Hematopoietic multipotent progenitor cell treated with erythropoietin and hydrocortisone succinate and interleukin-3 and kit ligand, for 17 days (in vitro differentiated cells): Measurements from ENCODE around the gene FAM241A.
"Not testable (repeated sequence)": the region's sequence is repeated elsewhere in the genome, so short reads cannot be mapped to it uniquely, and the experiment has no call there.

Experiments
- DNase-seq: peaks from one replicate; pipeline ENCODE4 v3.0.0-alpha.2; 2015; ENCODE audit warnings: low spot score

FAM241A gene

DNA sequence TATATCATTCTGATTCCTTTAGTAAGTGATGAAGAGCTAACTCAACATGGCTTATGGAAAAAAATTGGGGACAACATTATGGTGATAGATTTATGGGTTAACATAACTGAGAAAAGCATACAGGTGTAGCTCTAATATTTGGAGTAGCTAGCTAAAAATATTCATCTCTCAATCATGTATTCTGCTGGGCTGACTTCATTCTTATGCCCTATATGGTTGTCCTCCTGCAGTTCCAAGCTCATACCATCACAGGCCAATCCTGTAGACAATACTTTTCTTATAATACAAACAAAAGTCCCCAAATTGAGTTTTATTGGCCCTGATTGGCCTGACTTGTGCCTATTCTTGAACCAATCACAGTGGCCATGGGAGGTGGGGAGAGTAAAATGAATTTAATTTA is 6.7 kb upstream of the FAM241A start:
- DNase-seq: no peak

DNA sequence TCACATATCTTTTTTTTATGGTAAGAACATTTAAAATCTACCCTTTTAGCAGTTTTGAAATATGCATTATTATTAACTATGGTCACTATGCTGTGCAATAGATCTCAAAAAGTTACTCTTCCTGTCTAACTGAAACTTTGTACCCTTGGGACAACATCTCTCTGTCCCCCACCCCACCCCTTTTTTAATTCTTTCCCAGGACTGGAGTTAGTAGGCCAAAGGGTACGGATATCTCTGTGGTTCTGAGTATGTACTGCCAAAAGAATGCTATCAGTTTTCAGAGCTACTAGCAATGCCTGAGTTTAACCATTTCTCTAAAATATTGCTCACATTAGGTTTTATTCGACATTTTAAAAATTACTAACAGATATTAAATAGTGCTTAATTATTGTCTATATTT is 4.7 kb upstream of the FAM241A start:
- DNase-seq: no peak

DNA sequence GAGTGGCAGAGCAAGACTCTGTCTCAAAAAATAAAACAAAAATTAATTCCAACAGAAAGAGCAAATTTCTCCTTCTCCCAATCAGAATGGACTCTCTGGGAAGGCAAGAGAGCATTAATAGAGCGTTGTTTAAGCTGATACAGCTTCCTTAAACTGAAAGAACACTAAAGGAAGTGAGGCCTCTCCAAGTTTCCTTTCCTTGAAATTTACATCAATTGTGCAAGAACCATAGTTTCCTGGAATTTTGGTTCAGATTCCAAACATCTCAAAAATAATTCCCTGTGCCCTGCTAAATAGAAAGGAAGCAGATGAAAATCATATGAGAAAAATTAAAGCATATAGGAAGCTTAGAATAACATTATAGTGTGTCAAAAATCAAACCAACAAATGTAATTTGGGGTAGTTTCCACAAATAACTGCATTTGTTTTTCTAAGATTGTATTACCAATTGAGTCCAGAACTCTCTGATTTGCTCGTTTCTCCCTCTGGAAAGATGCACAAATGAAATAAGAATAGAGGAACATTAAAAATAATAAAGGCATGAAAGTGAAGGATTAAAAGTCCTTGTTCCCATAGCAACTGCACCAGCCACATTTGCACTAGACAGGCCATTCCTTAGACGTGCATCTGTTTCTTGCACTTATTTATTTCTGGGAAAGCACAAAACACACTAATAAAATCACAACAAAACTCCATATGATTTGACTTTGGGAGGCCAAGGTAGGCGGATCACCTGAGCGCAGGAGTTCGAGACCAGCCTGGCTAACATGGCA is 3.7 kb upstream of the FAM241A start:
- DNase-seq: no peak

DNA sequence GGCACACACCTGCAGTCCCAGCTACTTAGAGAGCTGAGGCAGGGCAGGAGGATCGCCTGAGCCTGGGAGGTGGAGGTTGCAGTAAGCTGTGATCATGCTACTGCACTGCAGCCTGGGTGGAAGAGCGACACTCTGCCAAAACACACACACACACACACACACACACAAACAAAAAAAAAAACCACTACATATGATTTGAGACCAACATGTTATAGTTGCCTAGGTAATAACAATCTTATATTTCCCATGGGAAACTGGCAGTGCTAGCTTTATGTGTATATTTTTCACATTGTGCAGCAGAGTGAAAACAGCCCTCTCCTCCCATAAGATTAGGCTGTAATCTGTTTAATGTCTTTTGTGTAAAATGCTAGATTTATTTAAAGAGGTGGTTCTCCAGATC is 3.1 kb upstream of the FAM241A start:
- no peak for DNase-seq

DNA sequence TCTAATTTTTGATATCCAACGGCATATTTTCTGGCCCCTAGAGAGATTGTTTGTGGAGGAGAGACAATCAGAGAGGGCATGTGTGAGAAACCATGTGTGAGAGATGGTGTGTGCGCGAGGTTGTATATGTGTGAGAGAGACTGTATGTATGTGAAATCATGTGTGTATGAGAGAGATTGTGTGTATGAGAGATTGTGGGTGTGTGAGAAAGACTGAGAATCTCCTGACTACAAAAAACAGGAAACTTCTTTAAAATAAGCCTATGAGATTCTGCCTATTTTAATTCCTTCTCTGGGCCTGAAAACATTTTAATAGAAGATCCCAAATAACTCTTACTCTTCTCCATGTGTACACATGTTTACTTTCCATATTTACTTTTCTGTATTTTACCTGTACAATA is 1.5 kb upstream of the FAM241A start:
- DNase-seq: no peak

DNA sequence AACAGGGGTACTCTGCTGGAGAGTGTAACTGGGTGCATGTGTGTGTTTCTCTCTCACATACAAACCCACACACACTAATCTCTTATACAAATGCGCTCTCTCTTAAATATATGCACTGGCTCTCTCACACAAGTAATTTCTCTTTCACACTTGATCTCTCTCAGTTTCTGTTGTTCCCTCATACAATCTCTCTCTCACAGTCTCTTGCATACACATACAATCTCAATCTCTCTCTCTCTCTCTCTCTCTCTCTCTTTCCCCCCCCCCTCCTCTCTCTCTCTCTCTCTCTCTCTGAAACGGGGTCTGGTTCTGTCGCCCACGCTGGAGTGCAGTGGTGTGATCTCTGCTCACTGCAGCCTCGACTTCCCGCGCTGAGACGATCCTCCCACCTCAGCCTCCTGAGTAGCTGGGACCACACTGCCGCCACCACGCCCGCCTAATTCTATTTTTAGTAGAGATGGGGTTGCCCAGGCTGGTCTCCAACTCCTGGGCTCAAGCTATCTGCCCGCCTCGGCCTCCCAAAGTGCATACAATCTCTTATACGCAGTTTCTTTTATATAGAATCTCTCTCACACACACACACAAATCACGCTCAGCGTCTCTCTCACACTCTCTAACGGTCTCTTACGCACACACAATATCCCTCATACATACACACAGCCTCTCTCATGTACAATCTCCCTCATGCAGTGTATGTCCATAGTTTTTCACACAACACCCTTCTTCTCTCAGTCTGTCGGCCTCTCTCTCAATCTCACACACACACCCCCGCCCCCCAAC is 518 bp upstream of the FAM241A start:
- DNase-seq: no peak

DNA sequence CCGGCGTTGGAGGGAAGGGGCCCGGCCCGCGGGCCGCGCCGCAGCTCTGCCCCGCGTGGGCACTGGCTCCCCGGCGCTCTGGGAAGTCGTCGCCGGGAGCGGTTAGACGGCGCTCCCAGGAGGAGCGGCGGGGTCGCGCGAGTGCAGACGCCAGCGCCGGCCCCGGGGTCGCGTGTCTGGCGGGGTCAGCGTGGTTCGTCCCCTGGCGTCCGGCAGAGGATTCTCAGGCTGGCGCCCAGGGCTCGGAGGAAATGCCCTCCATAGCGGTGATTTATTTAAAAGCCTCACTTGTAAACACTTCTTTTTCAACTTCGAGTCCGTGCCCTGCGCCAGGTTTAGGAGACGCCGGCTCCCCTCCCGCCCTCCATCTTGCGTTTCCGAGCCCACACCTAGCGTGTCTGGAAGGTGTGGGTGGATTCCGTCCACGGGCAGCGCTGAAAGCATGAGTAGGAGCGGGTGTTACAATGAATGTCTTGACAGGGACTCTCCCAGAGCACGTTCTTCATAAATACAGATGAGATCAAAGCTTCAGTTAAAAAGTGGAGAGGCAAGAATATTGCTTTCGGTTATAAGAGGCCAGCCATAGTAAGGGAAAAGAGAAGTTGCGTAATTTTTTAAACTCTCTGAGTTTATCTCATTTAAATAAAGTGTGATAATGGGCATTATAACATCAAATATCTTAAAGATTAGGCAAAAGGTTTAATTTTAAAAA is 692 bp downstream of the FAM241A start:
- peak; percentile 45 for DNase-seq

DNA sequence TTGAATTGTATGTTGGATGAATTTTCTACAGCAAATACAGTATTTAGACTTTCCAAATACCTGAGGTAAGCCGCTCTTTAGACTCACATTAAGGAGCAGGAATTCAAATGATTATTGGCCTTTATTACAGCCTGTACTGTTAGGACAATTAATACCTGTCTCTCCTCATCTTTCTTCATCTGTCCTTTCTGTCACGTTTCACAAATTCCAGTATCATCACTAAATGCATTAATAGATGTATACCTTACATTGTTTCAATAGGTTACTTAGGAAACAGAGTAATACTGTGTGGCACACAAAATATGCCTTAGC is 1.2 kb downstream of the FAM241A start:
- DNase-seq: no peak

DNA sequence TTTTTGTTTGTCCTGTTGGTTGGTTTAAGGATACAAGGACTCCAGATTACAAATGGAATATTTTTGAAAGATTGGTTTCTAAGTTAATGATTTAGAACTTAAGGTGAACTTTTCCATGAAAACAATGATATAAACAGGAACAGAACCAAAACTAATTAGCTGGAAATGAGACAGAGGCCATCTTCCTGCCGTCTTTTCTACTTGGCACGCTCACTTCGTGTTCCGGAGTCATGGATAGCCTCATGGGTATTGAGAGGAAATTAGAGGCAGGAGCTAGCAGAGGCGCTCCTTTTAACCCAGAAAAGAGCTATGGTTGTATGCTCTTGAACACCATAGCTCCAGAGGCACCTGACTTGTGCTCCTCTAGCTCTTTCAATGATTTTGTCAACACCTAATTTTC is 2.4 kb downstream of the FAM241A start:
- no peak for DNase-seq

DNA sequence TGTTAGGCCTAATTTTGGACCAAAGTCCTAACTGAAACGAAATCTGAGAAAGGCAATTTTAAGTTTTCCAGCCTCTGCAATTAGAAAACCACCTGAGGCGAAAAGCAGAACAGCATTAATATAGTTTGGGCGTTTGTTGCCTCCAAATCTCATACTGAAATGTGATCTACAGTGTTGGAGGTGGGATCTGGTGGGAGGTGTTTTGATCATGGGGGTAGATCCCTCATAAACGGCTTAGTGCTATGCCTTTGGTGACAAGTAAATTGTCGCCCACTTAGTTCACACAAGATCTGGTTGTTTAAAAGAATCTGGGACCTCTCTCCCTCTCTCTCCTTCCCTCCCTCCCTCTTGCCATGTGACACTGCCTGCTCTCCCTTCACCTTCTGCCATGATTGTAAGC is 5.7 kb downstream of the FAM241A start:
- no peak for DNase-seq

DNA sequence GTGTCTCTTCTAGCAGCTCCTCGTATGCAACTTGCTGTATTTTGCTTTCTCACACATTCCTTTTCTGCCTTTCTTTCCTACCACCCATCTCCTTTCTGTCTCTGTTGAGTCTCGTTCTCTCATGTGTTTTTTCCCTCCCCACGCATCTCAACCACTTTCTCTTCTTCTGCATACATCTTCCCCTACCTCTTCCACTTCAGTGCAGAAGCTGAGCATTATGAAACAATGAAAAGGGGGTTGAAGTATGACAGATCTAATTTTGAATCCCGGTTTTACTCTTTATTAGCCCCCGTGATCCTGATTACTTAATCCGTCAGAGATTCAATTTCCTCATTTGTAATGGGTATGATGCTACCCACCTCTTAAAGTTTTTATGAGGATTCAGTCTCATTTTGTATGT is 7.3 kb downstream of the FAM241A start:
- no peak for DNase-seq

DNA sequence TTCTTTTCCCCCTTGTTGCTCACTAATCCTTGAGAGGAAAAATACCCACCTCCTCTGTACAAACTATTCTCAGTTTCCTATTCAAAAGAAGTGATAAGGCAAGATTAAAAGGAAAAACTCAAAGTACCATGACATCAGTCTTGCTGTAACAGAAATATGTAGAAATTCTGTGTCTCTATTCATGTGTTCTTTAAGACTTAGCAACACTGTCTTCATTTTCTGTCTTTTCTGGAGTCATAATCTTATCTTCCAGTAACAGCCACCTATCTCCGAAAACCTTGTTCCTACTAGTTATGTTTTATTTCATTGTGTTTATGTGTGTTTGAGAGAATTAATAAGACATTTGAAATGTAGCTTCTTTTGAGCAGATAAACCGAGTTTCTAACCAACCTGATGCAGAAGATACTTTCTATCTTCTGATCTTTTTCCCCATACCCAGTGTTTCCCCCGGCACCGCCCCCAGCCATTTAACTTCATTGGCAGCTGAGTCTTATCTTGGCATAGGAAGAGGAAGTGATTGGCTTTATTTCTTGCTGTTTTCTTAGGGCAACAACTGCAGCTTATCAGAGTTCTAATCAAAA is 8.0 kb downstream of the FAM241A start:
- no peak for DNase-seq

DNA sequence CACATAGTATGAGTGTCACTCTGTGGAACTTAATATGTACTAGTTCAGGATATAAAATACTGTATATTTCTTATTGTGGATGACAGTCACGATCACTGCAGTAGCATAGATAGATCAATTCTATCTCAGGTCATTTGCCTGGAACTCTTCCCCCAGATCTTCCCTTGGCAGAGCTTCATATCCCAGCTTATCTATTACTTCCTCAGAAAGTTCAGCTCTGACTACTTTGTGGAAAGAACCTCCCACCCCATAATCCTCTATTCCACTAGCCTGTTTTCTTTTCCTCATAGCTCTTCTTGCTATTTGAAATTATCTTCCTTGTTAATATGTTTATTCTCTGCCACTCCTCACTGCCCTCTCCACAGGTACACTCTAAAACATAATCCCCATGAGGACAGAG is 10.9 kb downstream of the FAM241A start:
- DNase-seq: no peak

DNA sequence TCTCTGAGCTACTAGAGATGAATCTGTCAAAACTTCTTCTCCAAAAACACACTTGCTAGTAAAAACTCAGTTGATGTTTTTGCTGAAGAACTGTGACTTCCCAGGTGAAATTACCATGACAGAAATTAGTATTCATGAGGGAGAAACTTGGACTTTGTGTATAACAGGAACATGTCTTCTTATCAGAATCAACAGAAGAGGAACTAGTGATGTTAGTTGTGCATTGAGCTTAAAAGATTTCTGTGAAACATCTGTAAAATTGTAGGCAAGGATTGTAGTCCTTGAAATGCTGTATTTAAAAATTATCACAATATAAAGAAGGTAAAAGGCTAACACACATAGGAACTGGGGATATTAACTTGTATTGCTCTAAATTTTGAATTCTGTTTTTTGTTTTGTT is 11.3 kb downstream of the FAM241A start:
- no peak for DNase-seq

DNA sequence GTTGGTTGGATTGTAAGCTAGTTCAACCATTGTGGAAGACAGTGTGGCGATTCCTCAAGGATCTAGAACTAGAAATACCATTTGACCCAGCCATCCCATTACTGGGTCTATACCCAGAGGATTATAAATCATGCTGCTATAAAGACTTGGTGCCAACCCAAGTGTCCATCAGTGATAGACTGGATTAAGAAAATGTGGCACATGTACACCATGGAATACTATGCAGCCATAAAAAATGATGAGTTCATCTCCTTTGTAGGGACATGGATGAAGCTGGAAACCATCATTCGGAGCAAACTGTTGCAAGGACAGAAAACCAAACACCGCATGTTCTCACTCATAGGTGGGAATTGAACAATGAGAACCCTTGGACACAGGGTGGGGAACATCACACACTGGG is 18.5 kb downstream of the FAM241A start:
- not testable (repeated sequence) for DNase-seq

DNA sequence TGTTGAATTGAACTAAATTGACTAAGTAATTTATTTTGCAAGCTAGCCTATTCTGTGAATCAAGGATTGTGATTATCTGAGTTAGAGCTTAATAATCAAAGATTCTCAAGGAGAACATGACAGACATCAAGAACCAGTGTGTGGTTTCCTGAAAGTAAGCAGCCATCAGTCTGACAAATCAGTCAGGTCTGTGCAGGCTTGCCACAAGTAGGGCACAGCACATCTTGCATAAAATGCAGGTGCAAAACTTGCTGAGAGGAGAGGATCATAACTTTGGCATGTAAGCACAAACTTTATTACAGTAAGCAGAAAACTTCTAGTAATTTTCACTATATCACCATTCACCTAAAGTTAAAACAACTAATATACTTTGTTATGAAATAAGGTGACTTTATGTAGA is 22.5 kb downstream of the FAM241A start:
- no peak for DNase-seq

DNA sequence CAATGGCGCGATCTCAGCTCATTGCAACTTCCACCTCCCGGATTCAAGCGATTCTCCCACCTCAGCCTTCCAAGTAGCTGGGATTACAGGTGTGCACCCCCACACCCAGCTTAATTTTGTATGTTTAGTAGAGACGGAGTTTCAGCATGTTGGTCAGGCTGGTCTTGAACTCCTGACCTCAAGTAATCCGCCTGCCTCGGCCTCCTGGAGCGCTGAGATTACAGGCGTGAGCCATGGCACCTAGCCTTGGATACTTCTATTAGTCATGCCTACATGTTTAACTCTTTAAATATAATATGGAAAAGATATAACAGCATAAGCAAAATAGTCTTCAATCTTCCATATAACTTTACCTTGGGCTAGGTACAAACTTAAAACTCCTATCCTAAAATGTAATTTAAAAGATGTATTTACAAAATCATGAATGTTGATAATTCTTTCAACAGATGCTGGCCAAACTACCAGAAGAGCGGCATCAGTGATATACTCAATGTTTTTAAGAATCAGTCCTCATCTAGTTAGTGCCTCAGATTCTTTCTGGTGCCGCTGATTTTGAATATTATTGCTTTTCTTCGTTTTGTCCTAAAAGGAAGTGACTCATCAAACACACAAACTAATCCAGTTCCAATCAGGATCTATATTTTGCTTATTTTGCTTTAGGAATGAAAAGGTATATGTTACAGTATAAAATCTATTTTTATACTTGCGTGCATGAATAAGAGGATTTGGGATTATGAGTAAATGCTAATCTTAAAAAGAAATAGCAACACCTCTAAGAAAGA is 23.7 kb downstream of the FAM241A start:
- DNase-seq: no peak

DNA sequence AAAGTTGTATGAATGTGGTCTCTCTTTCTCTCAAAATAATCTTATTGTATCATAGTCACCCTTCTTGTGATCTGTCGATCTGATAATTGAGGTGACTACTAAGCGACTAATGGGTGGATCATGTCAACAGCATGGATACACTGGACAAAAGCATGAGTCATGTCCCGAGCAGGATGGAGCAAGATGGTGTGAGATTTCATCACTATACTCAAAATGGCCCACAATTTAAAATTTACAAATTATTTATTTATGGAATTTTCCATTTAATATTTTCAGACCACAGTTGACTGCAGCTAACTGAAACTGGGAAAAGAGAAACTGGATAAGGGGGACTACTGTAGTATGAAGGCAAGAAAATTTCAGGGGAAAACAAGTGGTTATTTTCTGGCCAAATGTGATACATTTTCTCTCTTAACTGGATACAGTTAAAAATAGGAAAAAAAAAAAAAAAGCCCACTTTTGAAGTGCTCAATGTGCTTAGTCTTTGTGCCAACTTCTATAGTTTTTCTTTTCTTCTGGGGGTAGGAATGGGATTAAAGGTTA is 25.3 kb downstream of the FAM241A start:
- DNase-seq: no peak

DNA sequence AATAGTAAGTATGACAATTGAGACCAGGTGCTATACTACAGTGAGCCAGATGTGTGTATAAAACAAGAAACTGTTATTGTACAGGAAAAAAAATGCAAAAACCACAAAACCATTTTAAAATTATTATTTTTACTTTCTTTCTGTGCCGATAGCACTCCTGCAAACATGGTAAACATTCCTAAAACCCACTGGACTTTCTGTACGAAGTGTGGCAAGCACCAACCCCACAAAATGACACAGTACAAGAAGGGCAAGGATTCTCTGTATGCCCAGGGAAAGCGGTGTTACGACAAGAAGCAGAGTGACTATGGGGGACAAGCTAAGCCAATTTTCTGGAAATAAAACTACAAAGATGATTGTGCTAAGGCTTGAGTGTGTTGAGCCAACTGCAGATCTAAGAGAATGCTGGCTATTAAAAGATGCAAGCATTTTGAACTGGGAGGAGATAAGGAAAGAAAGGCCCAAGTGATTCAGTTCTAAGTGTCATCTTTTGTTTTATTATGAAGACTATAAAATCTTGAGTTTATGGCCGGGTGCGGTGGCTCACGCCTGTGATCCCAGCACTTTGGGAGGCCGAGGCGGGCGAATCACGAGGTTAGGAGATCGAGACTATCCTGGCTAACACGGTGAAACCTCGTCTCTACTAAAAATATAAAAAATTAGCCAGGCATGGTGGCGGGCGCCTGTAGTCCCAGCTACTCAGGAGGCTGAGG is 26.0 kb downstream of the FAM241A start:
- DNase-seq: not testable (repeated sequence)

DNA sequence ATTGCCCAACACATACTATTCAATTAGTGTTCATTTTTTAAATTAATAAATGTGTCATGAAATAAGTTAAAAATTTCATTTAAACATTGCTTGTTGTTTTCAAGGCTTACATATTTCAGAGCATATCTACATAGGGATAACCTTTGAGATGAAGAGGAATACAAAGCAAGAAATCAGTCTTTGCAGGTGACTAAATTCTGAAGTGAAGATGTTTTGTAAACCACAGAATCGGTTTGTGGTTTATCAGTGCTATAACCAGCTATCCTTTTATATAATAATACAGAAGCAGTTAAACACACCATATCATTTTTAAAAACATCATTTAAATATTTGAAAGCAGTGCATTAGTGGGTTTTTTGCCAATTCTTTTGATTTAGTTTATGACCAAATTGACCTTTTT is 26.9 kb downstream of the FAM241A start:
- no peak for DNase-seq
